OCI-M2 (cell line): ENCODE measurements around the gene NFATC4.
"Not testable (repeated sequence)": the region's sequence is repeated elsewhere in the genome, so short reads cannot be mapped to it uniquely, and the experiment has no call there.

Source experiments
- DNase-seq: peaks from one replicate; lab custom pipeline; 2025; ENCODE audit not compliant: unreplicated experiment; lab: John Stamatoyannopoulos, UW

Gene NFATC4

DNA sequence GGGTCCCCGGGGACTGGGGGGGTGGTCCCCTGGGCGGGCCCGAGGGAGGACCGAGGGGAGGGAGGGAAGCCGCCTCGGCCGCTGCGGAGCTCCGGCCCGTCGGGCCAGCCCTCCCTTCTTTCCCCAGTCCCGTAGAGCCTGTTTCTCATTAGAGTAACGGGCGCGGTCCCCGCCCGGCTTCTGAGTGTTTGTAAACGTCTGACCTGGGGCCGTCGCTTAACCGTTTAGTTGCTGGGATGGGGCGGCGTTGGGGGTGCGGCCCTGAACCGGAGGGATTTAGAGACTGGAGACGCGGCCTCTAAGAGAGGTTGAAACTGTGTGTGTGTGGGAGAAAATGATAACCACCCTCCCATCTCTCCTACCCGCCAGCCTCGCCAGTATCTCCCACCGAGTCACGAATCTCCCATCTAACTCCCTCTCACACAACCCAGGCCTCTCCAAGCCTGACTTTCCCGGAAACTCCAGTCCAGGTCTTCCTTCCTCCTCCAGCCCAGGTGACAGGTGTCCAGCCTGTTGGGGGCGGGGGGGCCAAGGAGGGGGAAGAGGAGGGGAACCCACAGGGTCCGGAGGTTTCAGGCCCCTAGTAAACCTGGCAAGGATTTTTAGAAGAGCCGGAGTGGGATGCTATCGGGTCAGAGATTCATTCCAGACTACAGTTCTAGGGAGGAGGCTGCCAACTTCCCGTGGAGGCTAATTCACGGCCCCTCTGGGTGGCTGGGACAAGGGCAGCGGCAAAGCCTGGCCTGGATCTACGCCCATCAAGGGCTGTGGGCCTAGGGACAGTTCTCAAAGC lies 1.1 kb upstream of the NFATC4 start:
- DNase-seq = peak; percentile 92

DNA sequence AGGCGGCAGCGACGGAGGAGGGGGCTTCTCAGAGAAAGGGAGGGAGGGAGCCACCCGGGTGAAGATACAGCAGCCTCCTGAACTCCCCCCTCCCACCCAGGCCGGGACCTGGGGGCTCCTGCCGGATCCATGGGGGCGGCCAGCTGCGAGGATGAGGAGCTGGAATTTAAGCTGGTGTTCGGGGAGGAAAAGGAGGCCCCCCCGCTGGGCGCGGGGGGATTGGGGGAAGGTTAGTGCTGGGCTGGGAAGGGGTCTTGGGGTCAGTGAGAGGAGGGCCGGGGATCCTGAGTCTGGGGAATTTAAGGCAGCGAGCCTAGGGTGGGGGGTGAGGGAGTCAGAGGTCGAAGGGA lies 203 bp downstream of the NFATC4 start:
- DNase-seq = no peak

DNA sequence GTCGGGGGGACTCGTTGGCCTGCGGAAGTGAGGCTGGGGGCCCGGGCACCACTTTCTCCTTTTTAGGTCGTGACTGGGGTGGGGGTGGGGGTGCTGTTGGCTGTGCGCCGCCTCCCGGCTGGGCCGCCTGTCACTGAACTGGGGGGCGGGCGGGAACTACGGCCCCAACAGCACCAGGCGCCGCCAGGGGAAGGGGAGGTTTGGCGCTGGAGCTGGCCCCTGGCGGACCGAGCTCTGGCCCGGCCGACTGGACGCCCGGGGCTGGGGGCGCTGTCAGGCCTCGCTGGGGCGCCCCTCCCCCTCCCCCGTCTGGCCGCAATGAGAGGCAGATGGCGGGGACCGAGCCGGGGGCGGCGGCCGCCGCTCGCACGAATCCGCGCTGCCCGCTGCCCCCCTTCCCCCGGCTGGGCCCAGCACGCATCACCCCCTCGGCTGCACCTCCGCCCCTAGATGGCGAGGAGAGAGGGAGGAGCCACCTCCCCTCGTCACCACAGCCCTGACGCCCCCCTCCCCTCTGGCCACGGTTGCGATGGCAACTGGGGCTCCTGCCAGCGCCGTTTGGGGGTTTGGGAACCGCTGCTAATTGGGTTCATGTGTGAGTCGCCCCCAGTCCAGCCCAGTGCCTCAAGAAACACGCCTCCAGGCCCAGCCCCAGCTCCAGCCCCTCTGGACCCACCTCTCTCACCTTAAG lies 723 bp downstream of the NFATC4 start:
- DNase-seq = no peak

DNA sequence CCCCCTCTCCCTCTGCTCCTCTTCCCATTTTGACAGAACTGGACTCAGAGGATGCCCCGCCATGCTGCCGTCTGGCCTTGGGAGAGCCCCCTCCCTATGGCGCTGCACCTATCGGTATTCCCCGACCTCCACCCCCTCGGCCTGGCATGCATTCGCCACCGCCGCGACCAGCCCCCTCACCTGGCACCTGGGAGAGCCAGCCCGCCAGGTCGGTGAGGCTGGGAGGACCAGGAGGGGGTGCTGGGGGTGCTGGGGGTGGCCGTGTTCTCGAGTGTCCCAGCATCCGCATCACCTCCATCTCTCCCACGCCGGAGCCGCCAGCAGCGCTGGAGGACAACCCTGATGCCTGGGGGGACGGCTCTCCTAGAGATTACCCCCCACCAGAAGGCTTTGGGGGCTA lies 1.5 kb downstream of the NFATC4 start:
- no peak for DNase-seq

DNA sequence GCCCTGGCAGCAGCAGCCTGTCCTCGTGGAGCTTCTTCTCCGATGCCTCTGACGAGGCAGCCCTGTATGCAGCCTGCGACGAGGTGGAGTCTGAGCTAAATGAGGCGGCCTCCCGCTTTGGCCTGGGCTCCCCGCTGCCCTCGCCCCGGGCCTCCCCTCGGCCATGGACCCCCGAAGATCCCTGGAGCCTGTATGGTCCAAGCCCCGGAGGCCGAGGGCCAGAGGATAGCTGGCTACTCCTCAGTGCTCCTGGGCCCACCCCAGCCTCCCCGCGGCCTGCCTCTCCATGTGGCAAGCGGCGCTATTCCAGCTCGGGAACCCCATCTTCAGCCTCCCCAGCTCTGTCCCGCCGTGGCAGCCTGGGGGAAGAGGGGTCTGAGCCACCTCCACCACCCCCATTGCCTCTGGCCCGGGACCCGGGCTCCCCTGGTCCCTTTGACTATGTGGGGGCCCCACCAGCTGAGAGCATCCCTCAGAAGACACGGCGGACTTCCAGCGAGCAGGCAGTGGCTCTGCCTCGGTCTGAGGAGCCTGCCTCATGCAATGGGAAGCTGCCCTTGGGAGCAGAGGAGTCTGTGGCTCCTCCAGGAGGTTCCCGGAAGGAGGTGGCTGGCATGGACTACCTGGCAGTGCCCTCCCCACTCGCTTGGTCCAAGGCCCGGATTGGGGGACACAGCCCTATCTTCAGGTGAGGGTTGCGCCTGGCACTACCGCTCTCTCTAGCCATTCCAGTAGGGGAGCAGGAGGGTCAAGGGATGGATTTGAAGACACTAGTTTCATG lies 2.1 kb downstream of the NFATC4 start:
- no peak for DNase-seq

DNA sequence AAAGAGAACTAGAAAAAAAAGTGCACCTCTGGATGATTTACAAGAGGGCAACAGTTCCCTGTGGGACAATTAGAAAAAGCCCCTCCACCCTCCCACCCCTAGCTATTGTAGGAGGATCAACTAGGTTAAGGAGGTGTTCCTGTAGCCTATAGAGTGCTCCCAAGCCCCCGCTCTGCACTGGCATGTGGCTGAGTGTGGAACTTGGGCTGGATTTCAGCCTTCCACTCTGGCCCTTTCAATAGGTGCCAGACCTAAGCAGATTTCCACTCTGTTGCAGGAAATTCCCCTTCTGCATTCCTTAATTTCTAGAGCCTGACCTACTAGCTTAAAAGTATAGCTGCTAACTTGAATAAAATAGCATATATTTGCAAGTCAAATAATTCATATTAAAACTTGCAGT lies 2.8 kb downstream of the NFATC4 start:
- no peak for DNase-seq

DNA sequence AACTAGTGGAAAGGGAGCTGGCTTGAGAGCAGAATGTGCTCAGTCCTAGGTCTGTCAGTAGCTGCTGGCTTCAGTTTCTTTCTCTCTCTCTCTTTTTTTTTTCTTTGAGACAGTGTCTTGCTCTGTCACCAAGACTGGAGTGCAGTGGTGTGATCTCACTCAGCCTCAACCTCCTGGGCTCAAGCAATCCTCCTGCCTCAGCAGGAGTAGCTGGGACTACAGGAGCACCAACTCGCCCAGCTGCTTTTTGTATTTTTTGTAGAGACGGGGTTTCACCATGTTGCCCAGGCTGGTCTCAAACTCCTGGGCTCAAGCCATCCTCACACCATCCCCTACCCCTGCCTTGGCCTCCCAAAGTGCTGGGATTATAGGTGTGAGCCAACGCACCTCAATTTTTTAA lies 3.6 kb downstream of the NFATC4 start:
- DNase-seq = not testable (repeated sequence)

DNA sequence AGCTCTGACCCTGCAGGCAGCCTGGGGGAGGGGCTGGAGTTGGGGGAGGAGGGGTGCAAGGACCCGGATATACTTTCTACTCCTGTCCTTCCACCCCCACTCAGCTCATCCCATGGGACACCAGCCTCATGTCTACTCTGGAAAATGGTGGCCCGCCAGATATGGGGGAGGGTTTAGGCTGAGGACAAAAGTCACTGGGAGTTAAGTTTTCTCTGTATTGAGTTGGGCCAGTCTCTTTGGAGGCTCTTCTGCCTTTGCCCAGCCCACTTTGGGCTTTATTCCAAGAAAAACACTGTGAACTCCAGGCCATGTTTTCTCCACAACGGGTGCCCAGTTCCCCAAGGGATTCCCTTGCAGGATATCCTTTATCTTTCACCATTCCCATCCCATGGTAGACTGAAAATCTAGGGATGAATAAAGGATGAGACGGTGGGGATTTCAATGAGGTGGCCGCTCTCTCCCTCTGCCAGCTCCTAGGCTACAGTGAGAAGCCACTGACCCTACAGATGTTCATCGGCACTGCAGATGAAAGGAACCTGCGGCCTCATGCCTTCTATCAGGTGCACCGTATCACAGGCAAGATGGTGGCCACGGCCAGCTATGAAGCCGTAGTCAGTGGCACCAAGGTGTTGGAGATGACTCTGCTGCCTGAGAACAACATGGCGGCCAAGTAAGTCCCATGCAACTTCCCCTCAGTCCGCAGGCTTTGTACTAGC lies 4.9 kb downstream of the NFATC4 start:
- DNase-seq = no peak

DNA sequence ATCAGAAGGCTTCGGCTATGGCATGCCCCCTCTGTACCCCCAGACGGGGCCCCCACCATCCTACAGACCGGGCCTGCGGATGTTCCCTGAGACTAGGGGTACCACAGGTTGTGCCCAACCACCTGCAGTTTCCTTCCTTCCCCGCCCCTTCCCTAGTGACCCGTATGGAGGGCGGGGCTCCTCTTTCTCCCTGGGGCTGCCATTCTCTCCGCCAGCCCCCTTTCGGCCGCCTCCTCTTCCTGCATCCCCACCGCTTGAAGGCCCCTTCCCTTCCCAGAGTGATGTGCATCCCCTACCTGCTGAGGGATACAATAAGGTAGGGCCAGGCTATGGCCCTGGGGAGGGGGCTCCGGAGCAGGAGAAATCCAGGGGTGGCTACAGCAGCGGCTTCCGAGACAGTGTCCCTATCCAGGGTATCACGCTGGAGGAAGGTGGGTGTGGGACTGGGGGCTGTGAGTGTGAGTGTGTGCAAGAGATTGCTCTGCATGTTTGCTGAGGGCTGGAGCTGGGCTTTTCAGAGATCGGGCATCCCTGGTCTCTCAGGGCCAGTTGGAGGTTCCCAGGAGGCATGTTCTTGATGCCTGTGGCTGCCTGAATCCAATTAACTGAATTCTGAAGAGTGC lies 8.6 kb downstream of the NFATC4 start:
- no peak for DNase-seq

DNA sequence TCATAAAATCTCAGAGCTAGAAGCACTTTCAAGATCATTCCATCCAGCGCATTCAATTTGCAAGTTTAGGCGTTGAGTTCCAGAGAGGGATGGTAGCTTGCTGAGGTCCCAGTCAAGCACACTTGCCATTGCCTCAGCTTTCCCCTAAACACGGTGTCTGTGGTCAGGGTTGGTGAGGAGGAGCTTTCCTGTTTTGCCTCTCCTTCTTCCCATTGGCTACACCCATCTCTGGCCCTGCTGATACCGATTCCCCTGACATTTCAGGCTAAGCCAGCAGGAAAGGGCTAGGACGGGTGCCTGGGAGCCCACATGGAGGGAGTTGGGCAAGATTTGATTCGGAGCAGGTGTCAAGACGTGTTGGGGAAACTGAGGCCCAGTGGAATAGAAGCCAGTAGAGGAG lies 9.1 kb downstream of the NFATC4 start:
- no peak for DNase-seq

DNA sequence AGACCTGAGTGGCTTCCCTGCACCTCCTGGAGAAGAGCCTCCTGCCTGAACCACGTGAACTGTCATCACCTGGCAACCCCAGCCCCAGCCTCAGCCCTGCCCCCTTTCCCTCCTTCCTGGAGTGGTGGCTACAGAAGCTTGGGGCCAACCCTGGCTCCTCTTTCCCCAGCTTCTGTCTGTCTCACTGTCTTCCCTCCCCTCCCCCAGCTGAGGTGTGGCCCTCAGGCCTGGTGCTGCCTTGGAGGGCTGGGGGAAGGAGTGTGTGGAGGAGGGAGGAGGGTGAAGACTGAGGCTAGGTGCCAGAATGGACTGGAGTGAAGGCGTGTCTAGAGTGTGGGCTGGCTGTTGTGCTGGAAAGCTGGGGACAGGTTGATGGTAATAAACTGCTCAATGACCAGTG lies 9.7 kb downstream of the NFATC4 start:
- no peak for DNase-seq

DNA sequence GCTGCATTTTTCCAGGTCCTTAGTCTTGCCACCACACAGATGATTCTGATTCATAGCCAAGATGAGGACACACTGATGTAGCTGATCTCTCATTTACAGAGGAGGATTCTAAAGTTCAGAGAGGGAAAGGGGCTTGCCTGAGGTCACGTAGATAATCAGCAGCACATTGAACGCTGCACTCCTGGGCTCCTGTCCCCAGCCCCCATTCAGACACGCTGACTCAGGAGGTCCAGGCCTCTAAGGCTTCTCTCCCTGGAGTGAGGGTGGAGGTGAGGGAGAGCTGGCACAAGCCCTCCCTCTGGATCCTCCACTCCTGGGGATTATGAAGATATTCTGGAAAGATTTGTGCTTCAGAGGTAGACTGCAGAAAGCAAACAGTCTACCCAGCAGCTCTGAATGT lies 10.3 kb downstream of the NFATC4 start:
- DNase-seq = no peak

DNA sequence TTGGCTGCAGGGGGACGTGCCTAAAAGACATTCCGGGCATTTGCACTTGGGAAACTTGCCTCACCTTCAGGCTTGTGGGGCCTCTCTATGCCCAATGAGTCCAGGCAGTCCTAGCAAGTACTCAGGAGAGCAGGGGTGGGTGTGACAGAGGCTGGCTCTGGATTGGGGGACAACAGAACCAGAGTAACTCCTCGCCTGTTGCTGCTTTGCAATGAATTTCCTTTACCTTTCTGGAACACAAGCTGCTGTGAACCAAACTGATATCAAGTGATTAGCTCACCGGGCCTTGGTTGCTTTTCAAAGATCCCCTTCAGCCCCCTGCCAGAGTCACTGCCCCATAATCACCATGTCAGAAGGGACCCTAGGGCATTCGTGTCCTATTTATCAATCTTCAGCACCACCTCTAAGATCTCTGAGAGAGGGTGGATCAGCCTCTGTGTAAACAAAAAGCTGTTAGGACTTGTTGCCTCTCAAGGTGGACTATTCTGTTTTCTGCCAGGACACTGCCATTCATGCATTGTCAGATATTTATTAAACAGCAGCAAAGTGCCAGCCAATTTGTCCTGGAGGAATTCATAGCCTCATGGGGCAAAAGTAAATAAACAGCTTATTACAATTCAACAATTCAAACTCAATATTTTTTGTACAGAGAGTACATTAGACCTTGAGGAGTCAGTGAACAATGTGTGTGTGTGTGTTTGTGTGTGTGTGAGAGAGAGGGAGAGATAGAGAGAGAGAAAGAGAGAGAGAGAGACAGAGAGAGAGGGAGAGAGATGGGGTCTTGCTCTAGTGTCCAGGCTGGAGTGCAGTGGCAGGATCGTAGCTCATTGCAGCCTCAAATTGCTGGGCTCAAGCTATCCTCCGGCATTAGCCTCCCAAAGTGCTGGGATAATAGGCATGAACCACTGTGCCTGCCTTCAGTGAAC lies 11.3 kb downstream of the NFATC4 start:
- DNase-seq = no peak

DNA sequence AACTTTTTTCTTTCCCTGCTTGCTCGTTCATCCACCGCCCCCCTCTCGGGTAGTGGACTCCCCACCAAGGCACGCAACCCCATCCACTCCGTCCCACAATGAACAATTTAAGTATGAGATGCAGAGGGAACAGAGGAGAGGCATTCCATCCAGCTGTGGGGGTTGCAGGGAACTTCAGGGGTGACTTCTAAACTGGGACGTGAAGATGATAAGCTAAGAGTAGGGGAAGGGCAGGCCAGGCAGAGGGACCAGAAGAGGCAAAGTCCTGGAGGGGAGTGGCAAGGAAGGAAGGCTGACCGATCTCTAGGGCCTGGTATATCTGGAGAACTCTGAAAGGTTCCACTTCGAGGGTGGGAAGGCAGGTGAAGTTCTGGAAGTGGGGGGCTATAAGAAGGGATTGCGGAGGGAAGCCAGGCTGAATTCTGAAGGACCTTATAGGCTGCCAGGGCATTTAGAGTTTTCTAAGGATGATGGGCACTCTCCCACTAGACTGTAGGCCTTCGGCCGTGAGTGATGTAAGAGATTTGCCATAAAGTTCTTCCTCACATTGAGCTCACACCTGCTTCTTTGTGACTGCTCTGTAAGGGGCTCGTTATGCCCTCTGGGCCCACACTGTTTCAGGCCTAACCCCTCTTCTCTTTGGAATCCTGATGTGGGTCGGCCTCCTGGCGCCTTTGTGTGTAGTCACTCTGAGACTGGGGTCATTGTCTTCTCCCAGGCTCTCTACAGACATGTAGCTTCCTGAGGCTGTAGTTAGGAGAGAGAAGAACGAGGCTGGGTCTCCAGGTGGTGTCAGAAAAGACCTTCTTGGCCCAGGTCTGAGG lies 12.1 kb downstream of the NFATC4 start:
- no peak for DNase-seq

DNA sequence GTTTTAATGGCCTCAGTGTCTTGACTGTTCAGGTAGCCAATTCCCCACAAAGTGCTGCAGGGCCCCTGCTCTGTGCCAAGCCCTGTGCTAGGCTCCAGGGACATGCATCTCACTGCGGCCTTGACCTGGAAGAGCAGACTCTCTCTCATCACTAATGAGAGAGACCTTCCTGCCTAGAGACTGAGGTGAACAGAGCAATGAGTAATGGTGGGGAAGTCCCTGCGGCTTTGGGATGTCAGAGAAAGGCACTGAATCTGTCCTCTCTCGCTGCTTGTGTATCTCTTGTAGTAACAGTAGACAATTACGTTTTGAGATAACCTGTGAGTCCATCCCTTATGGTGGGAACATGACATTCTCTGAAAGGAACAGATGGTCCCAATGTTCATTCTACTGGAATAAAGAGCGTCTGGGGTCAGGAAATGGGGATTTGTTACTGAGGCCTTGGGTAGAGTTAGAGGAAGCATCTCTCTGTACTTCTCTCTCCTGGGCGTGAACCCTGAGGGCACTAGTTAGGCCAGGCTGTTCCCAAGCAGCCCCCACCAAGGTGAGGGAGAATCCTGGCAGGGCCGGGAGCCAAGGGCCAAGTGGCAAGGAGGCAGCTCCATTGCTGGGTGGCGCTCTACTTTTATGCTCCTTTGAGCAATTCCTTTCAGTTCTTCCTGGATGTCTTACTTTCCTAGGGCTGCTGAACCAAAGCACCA lies 13.5 kb downstream of the NFATC4 start:
- DNase-seq = no peak

DNA sequence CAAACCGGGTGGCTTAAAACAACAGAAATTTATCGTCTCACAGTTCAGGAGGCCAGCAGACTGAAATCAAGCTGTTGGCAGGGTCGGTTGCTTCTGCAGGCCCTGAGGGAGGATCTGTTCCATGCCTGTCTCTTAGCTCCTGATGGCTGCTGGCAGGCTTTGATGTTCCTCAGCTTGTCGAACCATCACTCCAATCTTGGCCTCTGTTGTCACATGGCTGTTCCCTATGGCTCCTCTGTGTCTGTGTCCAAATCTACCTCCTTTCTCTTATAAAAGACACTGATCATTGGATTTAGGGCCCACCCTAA lies 14.0 kb downstream of the NFATC4 start:
- no peak for DNase-seq

DNA sequence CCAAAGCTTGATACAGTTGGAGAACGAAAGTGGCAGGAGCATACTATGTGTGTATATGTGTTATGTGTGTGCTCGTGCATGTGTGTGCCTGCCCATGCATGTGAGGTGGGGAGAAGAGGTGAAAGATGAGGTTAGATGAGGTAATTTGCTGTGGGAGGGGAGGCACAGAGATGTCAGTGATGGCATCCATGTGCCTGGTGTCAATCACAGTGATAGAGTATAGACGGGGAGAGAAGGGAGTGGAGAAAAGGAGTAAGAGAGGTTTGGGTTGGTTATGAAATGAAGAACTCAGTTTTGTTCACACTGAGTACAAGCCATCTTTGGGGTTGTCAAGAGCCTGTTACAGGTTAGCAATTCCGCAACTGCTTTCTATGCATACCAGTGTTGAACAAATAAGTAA lies 16.2 kb downstream of the NFATC4 start:
- no peak for DNase-seq

DNA sequence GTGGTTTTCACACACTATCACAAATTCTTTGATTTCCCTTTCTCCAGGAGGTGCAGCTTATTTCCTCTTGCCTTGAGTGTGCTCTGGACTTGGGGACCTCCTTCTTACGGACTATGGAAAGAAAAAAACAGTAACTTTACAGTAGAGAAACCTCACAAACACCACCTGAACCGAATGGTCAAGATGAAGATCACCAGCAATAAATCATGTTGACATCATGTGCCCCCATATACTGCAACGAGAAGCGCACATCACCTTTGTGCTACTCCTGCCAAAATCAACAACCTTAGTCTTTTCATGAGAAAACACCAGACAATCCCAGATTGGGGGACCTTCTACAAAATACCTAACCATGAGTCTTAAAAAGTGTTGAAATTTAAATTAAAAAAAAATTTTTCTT lies 17.5 kb downstream of the NFATC4 start:
- DNase-seq = no peak

DNA sequence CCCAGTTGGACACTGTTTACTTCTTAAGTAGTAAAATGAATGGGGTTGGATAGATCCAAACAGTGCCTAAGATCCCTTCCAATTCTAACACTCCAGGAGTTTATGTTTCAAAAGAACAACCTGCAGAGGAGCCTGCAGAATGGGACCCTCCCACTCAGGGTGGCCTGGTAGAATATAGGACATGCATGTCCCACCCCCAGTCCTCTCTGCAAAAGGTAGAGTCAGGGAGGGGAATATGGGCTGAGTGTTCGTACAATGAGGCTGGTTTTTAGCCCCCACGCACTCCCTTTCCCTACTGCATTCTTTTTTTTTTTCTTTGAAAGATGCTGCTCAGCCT lies 19.0 kb downstream of the NFATC4 start:
- DNase-seq = no peak
